HG03139 (cell line): Measurements from ENCODE around the gene SCGB1A1.
"Not testable (repeated sequence)": the region's sequence is repeated elsewhere in the genome, so short reads cannot be mapped to it uniquely, and the experiment has no call there.

ENCODE experiments used
- ATAC-seq: cut with Tn5 transposase; IDR thresholded peaks from one replicate; pipeline ENCODE4 v1.9.1; 2021; ENCODE audit not compliant: unreplicated experiment

Gene SCGB1A1, protein sequence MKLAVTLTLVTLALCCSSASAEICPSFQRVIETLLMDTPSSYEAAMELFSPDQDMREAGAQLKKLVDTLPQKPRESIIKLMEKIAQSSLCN

DNA sequence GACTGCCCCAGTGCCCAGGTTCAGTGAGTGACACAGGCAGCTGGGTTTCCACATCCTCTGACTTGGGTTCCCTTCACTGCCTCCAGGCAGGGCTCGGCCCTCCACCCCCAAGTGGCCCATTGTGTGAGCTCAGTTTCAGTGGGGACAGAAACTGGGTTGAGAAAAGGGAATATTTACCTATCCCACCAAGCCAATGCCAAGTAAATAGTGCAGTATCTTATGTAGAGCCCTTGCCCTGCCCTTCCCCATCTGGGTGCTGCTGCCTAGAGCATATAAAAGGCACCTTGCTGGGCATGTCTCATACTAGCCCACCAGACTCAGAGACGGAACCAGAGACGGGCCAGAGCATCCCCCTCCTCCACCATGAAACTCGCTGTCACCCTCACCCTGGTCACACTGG, at the start of gene SCGB1A1:
SCGB1A1 (plus strand) TSS at position 301 of the 400 bp plus-strand sequence; CDS start at position 364, 63 bp downstream.
- no peak for ATAC-seq

DNA sequence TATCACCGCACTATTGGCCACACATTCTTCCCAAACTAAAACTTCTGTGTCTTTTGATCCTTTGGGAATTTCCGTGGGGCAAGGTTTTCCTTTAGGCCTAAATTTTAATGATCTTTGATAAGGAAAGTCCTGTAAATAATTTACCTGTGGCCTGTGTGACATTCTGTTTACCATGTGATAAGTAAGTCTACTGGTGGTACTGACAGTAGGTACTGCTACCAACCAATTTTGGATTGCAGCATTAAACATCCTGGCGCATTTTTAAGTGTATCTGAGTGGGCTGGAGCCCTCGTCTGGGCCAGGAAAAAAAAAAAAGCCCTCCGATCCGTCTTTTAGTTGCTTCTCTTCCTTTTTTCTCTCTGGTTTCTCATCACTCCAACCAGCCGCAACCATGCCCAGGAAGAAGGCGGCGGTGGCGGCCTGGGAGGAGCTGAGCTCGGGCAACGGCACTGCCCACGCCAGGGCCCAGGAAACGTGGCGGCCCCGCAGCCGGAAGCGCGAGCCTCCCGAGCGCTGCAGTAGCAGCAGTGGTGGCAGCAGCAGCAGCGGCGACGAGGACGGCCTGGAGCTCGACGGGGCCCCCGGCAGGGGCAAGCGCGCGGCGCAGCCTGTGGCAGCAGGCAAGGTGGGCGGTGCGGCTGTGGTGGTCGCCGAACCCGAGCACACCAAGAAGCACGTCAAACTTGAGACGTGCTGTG, 47.9 kb upstream of the SCGB1A1 start:
- ATAC-seq: no peak

DNA sequence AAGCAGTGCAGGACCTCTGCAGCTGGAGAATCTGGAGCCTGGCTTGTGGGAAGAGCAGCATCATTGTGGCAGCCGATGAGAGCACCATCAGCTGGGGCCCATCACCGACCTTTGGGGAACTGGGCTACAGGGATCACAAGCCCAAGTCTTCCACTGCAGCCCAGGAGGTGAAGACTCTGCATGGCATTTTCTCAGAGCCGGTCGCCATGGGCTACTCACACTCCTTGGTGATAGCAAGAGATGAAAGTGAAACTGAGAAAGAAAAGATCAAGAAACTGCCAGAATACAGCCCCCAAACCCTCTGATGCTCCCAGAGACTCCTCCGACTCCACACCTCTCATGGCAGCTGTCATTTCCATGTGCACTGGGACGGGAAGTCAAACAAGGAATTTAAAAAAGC, 46.0 kb upstream of the SCGB1A1 start:
- no peak for ATAC-seq

DNA sequence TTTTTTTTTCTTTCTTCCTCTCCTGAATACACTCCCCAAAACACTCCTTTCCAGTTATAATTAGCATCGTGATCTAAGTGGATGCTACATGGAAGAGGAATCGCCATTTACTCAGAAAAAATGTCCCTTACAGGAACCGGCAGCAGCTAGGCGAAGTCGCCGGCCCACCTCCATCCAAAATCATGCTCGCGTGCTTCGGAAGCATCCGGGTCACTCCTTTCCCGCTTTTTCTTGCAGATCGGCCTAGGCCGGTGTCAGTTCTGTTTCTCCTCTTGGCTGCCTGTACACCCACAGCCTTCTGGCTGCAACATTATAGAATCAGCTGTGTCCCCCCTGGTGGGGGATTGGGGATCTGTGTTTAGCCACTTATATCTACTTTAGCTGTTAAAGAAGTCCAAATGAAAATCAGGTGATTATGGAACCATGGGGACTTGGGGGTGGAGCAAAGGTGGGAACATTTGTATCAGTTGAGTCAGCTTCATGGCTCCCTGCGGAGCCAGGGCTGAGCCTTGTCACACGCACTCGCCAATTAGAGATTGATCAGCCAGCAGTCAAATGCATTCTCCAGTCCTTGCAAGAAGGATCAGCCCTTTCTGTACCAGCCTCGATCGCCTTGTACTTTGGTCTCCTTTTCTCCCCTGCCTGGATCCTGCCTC, 45.2 kb upstream of the SCGB1A1 start:
- no peak for ATAC-seq

DNA sequence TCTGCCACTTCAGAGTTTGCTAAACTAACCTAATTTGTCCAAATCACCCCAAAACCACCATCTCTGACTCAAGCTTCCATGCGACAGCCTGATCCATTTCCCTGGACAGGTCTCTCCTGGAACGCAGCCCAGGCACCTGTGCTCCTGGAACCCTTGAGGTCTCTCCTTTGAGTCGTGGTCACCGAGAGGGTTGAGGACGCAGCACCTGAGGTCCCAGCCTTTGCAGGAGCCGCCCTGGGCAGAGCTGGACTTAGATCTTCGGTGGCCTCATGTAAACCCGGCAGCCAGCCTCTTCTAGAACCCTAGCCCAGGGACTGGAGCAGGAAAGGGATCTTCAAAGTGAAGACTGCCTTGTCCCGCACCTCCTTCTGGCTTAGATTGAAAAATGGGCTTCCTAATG, 44.0 kb upstream of the SCGB1A1 start:
- no peak for ATAC-seq

DNA sequence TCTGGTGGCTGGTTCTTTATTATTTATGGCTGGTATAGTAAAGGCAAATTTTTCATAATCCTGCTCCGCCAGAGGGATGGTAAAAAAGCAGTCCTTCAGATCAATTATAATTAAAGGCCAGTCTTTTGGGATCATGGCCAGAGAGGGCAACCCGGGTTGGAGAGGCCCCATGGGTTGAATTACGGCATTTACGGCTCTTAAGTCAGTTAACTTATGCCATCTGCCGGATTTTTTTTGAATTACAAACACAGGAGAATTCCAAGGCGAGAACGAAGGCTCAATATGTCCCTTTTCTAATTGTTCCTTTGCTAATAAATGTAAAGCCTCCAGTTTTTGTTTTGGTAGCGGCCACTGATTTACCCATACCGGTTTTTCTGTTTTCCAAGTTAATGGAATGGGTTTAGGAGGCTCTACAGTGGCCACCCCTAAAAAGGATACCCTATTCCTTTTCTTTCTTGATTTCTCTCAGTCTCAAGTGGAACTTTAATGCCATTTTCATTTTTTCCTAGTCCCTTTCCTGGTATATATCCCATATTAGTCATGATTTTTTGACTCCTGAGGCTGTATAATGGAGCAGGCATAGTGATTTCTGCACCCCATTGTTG, 40.3 kb upstream of the SCGB1A1 start:
- ATAC-seq: not testable (repeated sequence)

DNA sequence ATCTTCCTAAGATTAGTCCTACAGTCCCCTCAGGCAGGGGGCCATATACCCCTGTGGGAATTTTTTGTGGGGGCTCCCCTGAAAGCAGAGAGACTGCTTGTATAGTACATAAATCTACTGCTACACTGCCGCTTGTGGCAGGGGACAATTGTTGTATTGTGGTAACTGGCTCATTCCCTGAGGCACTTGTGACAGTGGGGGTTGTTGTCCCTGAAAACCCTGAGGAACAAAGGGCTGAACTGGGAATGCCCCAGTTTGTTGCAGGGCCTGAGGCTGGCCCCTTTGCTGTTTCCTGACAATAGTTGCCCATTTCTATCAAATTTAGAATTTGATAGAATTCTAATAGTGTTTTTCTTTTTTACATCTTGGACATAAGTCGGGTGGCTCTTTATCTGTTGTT, 39.2 kb upstream of the SCGB1A1 start:
- ATAC-seq: not testable (repeated sequence)

DNA sequence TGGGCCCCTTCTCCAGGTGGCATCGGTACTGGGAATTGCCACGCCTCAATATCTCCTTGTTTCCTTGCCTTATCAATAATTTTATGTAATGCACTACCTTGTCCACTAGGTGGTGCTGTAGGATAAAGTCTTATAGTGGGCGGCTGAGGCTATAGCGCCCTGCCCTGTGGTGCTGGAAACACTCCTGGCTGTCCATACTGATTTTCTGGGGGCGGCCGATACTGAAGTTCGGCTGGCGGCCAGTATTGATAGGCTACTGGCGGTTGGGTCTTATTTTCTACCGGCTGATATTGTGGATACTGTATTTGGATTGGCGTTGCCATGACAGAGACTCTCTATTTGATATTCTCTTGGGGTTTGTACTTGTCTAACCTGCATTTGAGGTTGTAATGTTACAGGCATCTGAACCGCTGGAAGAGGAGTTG, 38.0 kb upstream of the SCGB1A1 start:
- not testable (repeated sequence) for ATAC-seq

DNA sequence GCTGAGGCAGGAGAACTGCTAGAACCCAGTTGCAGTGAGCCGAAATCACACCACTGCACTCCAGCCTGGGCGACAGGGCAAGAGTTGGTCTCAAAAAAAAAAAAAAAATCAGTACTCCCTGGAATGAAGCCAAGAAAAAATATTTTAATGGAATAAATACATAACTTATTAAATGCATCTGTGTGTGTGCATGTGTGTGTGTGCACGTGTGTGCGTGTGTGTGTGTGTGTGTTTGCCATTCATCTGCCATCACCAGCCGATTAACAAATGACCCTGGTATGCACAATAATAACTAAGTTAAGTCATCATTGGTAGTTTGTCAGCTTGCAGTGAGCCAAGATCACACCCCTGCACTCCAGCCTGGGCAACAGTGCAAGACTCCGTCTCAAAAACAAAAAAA, 35.0 kb upstream of the SCGB1A1 start:
- no peak for ATAC-seq

DNA sequence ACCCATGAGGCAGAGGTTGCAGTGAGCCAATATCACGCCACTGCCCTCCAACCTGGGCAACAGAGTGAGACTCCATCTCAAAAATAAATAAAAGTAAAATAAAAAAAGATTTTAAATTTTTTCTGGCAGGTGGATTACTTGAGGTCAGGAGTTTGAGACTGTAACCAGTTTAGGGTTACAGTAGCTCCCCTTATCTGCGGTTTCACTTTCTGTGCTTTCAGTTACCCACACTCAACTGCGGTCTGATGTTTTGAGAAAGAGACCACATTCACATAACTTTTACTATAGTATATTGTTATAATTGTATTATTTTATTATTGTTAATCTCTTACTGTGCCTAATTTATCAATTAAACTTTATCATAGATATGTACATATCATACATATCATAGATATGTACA, 32.8 kb upstream of the SCGB1A1 start:
- not testable (repeated sequence) for ATAC-seq

DNA sequence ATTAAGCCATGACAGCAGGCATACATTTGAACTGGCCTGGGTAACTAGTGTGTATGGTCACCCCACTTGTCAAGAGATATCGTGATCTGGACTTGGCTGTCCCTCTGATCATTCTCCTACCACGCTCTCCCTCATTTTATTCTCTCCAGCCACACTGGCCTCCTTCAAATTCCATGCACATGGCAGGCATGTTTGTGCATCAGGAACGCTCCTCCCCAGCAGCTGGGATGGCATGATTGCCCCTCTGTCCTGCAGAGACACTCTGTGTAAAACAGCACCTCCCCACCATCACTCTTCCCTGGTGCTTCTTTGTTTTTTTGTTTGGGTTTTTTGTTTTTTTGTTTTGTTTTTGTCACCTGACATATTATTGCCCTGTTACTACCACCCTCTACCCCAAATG, 31.5 kb upstream of the SCGB1A1 start:
- no peak for ATAC-seq

DNA sequence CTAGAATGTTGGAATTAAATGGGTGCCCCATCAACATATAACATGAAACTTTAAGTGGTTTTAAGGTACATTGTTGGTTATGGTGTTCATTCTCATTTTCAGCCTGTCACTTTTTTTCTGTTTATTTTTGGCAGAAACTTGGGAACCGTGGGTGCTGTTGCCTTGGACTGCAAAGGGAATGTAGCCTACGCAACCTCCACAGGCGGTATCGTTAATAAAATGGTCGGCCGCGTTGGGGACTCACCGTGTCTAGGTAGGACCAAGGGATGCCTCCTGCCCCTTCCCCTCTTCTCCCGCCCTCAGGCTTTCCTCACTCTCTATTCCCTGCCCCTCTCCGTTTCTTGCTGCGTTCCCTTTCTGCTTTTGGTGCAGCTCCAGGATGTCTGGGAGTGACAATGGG, 29.8 kb upstream of the SCGB1A1 start:
- no peak for ATAC-seq

DNA sequence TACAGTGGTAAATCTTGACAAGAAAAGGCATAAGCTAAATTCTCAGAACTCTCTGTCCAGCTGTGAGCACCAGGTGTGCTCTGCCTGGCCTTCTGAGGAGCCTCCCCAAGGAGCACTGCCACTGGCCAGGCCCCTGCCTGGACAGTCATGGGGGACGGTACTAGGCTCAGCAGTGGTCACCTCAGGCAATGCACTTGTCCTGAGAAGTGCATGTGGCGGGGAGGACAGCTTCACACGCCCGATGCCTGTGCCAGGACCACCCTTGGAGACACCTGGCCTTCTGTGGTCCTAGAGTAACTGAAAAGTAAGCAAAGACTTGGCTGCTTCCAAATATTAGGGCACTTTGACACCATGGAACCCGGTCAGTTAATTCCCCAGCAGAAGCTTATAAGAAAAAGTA, 28.6 kb upstream of the SCGB1A1 start:
- no peak for ATAC-seq

DNA sequence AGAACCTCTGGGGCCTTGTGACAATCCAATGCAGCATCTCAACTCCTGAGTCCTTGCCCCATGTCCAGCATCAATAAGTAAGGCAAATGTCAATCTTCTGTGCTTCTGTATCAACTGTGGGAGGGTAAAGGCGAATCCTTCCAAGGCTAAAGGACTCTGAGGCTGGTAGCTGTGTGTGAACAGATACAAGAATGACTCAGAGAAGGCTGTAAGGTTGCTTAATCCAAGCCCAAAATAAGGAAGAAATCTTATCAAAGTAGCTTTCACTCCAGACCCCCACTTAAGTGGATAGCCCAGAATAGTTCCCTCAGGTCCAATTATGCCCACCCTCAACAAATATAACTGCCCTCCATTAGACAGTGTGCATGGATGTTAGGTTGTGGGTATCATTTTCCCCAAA, 28.1 kb upstream of the SCGB1A1 start:
- ATAC-seq: no peak

DNA sequence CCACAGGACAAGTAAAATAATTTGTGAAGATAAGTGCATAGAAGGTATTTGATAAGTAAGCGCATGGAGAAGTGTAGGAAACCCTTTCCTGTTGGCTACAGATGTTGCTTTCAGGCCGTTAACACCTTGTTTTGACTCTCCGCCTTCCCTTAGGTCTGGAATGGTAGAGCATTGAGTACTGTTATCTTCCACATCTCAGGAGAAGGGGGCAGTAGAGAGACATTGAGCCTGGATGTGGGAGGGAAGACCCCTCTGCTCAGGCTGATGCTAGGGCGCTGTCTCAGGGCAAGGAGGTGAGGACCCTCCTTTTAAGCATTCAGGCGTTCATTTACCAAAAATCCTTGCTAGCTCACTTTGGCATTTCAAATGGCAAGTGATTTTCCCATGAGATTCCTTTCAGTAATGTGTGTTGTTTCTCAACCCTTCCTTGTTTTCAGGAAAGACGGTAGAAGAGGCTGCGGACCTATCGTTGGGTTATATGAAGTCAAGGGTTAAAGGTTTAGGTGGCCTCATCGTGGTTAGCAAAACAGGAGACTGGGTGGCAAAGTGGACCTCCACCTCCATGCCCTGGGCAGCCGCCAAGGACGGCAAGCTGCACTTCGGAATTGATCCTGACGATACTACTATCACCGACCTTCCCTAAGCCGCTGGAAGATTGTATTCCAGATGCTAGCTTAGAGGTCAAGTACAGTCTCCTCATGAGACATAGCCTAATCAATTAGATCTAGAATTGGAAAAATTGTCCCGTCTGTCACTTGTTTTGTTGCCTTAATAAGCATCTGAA, 27.0 kb upstream of the SCGB1A1 start:
- ATAC-seq: no peak

DNA sequence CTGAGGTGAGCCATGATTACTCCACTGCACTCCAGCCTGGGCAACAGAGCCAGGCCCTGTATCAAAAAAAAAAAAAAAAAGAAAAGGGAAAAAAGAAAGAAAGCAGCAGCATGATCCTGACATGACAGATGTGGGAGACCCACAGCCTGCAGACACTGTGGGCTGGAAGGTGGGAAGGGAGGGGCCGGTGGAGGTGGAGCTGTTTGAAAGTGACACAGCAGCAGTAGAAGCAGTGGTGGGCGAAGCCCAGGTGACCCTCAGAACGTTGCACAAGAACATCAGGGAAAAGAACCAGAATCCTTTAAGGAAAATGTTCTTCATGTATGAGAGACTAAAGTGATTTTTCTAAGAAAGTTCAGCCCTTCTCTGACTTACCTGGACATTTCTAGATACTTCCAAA, 26.3 kb upstream of the SCGB1A1 start:
- ATAC-seq: no peak

DNA sequence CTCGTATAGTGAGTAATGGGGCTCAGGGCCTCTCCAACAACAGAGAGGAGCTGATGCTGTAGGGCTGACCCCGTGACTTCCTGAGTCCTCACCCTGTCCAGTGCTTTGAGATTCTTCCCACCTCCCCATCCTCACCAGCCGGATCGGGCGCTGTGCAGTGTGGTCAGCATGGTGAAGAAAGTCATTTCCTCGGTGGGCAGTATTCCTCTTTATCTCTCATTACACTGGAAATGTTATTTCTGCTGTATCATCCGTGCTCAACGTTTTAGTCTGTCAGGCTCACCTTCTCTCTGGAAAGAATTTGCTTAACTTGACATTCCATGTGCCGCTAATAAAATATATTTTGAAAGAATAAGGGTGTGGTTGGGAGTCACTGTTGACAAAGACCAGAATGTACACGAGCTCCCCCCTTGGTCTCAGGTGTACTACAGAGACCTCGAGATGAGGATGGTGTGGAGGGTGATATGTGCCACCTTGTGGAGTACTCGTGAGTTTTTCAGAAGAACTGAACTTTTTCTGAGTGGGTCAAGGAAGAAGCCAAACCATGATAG, 25.7 kb upstream of the SCGB1A1 start:
- ATAC-seq: no peak

DNA sequence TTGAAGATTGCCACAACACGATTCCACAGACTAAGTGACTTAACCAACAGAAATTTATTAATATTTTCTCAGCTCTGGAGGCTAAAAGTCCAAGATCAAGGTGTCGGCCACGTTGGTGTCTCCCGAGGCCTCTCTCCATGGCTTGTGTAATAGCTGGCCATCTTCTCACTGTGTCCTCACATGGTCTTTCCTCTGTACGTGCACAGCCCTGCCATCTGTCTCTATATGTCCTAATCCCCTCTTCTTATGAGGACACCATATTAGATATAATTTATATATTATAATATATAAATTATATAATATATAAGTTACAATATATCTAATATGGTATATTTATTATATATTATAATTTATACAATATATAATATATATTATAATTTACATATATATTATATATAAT, 25.1 kb upstream of the SCGB1A1 start:
- ATAC-seq: no peak

DNA sequence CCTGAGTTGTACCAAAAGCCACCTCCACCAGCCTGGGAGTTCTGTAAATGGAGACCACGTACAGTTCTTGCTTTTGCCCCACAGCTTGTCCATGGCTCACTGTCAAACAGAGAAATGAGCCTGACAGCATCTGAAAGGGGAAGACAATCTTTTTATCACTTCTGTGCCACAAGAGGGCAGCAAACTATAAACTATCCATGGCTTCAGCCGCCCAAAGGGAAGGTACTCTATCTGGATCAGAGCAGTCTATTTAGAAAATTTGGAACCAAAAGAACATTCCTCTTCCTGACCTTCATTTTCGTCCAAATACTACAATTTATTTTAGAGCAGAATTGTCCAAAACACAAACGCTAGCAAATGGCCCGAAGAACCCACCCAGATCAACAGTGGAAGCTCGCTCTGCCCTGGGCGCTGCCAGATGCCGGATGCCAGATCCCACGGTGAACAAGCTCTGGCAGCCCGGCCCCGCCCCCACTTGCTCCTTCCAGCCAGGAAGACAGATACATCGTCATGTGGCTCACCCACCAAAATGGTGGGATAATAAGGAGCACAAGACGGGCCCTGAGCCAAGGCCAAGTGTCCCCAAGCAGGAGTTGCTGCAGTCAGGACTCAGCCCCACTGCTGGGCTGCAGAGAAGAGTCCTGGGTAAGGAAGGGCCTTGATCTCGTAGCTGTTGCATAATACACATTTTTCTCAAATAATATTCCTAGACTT, 23.9 kb upstream of the SCGB1A1 start:
- ATAC-seq: no peak

DNA sequence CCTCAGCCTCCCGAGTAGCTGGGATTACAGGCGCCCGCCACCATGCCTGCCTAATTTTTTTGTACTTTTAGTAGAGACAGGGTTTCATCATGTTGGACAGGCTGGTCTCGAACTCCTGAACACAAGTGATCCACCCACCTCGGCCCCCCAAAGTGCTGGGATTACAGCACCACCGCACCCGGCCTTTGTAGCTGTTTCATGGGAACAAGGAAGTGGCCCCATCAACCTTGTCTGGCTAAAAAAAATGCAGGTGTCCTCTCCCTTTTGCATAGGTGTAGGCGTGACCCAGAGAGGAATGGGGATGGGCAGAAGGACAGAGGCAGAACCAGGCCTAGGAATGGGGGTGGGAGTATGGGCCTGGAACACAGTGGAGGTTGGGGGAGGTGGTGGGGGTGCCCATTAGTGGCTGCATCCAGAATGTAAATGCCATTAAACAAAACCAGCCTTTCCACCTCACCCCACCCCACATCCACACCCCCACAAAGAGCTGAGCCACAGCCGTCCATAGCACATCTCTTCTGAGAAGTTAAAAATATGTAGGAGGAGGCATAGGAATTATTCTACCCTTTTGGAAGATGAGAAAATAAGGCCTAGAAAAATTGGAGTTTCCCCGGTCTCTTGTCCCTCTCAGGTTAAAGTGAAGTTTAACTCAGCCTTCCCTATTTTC, 22.8 kb upstream of the SCGB1A1 start:
- ATAC-seq: no peak
